ENCODE results near the gene MCF2L2. TPM values are rescaled to one million over a fixed set of nuclear protein-coding genes. Genes with fewer than 3 reads are reported as not detected.
A peak's percentile ranks its signal among the peaks of the same experiment; 100 is the strongest.

MCF2L2 gene
- total RNA-seq, 1 donor from 2014 or later, result 1.2 TPM

GRCh38 chr3:183455089-183455488 is 26.7 kb upstream of the MCF2L2 start:
- ATAC-seq (no peak), DNase-seq (no peak)
- no peaks in the 10 kb centered on the region for H3K27me3 ChIP-seq
- H3K4me3 ChIP-seq, result no peak overlapping the region
- no peak for TF ChIP-seq CTCF (IDR thresholded peaks at IDR 0.05)
- intact Hi-C loops (cut with DNase I), result no loop called here
- H3K36me3 ChIP-seq, result peaks cover 15% of the 10 kb centered on the region
- no peak overlapping the region for H3K27ac ChIP-seq
- no peaks in the 10 kb centered on the region for H3K4me1 ChIP-seq
- H3K9me3 ChIP-seq, result no peaks in the 10 kb centered on the region

DNA sequence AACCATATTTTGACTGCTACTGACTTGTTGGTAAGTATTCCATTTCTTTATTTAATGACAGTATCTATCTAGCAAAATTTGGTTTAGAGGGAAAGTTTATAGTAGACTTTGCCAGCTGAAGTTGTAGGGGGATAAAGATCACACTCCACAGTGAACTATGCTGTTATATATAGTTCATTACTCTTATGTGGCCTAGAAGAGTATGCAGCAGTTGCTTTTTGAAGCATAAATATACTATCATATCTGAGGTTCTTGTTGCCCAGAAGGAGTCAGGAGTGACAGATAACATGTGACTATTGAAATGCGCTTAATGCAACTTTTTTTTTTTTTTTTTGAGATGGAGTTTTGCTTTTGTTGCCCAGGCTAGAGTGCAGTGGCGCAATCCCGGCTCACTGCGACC is 25.6 kb upstream of the MCF2L2 start:
- no peaks in the 10 kb centered on the region for H3K27me3 ChIP-seq
- H3K4me1 ChIP-seq, result peaks cover 5% of the 10 kb centered on the region
- no peak overlapping the region for H3K27ac ChIP-seq
- H3K9me3 ChIP-seq, result no peaks in the 10 kb centered on the region
- H3K4me3 ChIP-seq, result no peak overlapping the region
- DNase-seq (no peak), ATAC-seq (no peak)
- TF ChIP-seq CTCF (IDR thresholded peaks at IDR 0.05), result no peak
- intact Hi-C loops (cut with DNase I), result no loop called here
- H3K36me3 ChIP-seq, result peaks cover 15% of the 10 kb centered on the region

DNA sequence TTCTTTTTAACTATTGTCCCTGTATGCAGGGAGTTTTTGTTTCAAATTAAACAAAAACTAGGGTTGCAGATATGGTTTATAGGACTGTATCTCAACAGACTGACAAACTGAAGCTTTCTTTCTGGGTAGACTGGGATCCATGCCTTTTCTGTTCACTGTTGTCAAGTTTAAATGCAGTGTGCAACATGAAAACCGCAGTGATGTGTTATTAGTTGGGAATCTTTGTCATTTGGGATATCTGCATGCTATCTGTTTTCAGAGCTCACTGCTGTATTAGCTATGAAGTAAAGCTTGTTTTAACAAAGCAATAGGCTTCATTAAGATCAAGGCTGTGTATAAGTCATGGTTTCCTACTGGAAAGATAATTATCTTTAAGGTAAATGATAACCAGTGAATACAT is 21.4 kb upstream of the MCF2L2 start:
- intact Hi-C loops (cut with DNase I), result no loop called here

GRCh38 chr3:183449391-183449790 is 21.0 kb upstream of the MCF2L2 start:
- Histone ChIP-seq H3K9me3 (no peaks in the 10 kb centered on the region), H3K27ac (no peak overlapping the region), H3K4me1 (peaks cover 5% of the 10 kb centered on the region), H3K4me3 (no peak overlapping the region), H3K27me3 (no peaks in the 10 kb centered on the region), H3K36me3 (peaks cover 3% of the 10 kb centered on the region)
- ATAC-seq (no peak), DNase-seq (no peak)
- intact Hi-C loops (cut with DNase I), result no loop called here
- TF ChIP-seq CTCF (IDR thresholded peaks at IDR 0.05), result no peak

More for the DNA sequence above, 21.4 kb upstream of the MCF2L2 start:
- Histone ChIP-seq H3K27me3 (no peaks in the 10 kb centered on the region), H3K4me3 (no peak overlapping the region), H3K4me1 (peaks cover 5% of the 10 kb centered on the region), H3K36me3 (peaks cover 7% of the 10 kb centered on the region), H3K9me3 (no peaks in the 10 kb centered on the region), H3K27ac (no peak overlapping the region)
- ATAC-seq (no peak), DNase-seq (no peak)
- no peak for TF ChIP-seq CTCF (IDR thresholded peaks at IDR 0.05)

DNA sequence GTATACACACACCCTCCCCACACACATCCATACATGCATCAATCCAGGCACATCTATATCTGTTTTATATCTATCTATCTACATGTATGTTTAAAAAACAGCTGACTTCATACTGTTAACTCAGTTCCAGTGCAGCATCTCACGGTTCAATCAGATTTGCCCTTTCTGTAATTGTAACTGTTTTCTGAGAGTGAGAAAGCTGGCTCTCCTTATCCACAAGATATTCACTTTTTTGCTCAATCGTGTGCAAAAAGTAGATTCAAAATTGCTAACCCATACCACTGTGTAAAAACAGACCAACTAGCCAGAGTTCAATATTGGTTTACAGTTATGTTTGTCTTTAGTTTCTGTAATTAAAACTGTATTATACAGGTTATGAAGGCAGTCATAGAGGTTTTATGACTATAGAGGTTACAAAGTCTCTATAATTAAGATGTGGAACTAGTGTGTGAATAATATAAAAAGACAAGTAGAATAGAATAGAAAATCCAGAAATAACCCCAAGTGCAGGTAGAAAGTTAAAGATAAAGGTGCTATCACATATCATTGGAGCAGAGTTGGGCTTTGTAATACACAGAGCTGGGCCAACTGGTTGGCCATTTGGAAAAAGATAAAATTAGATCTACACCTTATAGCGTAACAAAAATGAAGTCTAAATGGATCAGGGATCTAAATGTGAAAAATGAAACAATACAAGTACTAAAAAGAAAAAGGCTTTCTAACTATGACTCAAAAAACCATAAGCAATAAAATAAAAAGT is 20.1 kb upstream of the MCF2L2 start:
- intact Hi-C loops (cut with DNase I), result no loop called here
- H3K4me3 ChIP-seq, result peak overlapping the region; percentile 78
- TF ChIP-seq CTCF (IDR thresholded peaks at IDR 0.05), result no peak
- no peaks in the 10 kb centered on the region for H3K27me3 ChIP-seq
- H3K36me3 ChIP-seq, result no peaks in the 10 kb centered on the region
- no peak for ATAC-seq
- no peak for DNase-seq
- no peaks in the 10 kb centered on the region for H3K9me3 ChIP-seq
- no peak overlapping the region for H3K27ac ChIP-seq
- peaks cover 5% of the 10 kb centered on the region for H3K4me1 ChIP-seq

Measured in upper lobe of right lung (tissue), 1 donor.